HG02840 (cell line): ENCODE results near the gene SURF6.
"Not testable (repeated sequence)": the region's sequence is repeated elsewhere in the genome, so short reads cannot be mapped to it uniquely, and the experiment has no call there.

Source experiments
- ATAC-seq: cut with Tn5 transposase; IDR thresholded peaks from one replicate; pipeline ENCODE4 v1.9.1; 2021; ENCODE audit warnings: mild to moderate bottlenecking, moderate library complexity, moderate number of reproducible peaks; ENCODE audit not compliant: unreplicated experiment, low FRiP score

Gene SURF6

GRCh38 chr9:133301253-133302230 is 34.4 kb downstream of the SURF6 start:
- no peak for ATAC-seq

- ATAC-seq = not testable (repeated sequence)
Observed at GRCh38 chr9:133299996-133300395, 36.0 kb downstream of the SURF6 start.

- no peak for ATAC-seq
Observed at GRCh38 chr9:133294257-133294656, 41.7 kb downstream of the SURF6 start.

- no peak for ATAC-seq
Observed at GRCh38 chr9:133290751-133291302, 45.2 kb downstream of the SURF6 start.

GRCh38 chr9:133286523-133286922 is 49.5 kb downstream of the SURF6 start:
- no peak for ATAC-seq

GRCh38 chr9:133285252-133285775 is 50.7 kb downstream of the SURF6 start:
- no peak for ATAC-seq

- ATAC-seq = no peak
Observed at GRCh38 chr9:133284362-133284761, 51.6 kb downstream of the SURF6 start.

GRCh38 chr9:133283255-133284032 is 52.5 kb downstream of the SURF6 start:
- not testable (repeated sequence) for ATAC-seq

GRCh38 chr9:133282464-133283238 is 53.3 kb downstream of the SURF6 start:
- no peak for ATAC-seq

GRCh38 chr9:133280392-133280791 is 55.6 kb downstream of the SURF6 start:
- no peak for ATAC-seq
